HFF-Myc (cell line): ENCODE results near the gene KRTAP5-1.

ENCODE experiments used
- DNase-seq: peaks from one replicate; pipeline ENCODE4 v3.0.0-alpha.2; 2011; ENCODE audit warnings: low read depth; ENCODE audit errors: extremely low read depth
- H3K4me3 ChIP-seq: replicated peaks from 2 replicates; pipeline ENCODE4 v1.5.1; 2011; ENCODE audit warnings: low read depth, mild to moderate bottlenecking, control low read depth, low read length
- CTCF ChIP-seq: IDR thresholded peaks from 2 replicates; pipeline ENCODE4 v1.5.1; 2012; ENCODE audit warnings: mild to moderate bottlenecking, low read depth, low read length, control low read depth; ENCODE audit errors: missing control alignments

Gene KRTAP5-1

GRCh38 chr11:1543606-1544263 lies 41.3 kb downstream of the KRTAP5-1 start:
- DNase-seq, result no peak
- no peak for TF ChIP-seq CTCF
- no peak overlapping the region for H3K4me3 ChIP-seq

GRCh38 chr11:1542267-1542666 lies 42.8 kb downstream of the KRTAP5-1 start:
- TF ChIP-seq CTCF, result no peak
- H3K4me3 ChIP-seq, result no peak overlapping the region
- DNase-seq, result no peak

GRCh38 chr11:1541474-1542204 lies 43.4 kb downstream of the KRTAP5-1 start:
- no peak for DNase-seq
- H3K4me3 ChIP-seq, result no peak overlapping the region
- no peak for TF ChIP-seq CTCF

DNA sequence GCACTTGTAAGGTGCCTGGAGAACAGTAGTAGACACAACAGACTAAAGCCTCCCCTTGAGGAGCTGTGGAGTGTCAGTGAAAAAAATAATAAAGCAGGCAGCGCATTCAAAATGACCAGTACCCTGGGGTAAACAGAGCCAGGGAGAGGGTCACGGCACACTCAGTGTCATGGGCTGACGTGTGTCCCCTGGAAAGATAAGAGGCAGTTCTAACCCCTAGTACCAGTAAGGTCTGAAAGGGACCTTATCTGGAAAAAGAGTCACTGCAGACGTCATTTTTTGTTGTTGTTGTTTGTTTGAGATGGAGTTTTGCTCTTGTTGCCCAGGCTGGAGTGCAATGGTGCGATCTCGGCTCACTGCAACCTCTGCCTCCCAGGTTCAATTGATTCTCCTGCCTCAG lies 45.0 kb downstream of the KRTAP5-1 start:
- TF ChIP-seq CTCF, result no peak
- DNase-seq, result no peak
- no peak overlapping the region for H3K4me3 ChIP-seq

DNA sequence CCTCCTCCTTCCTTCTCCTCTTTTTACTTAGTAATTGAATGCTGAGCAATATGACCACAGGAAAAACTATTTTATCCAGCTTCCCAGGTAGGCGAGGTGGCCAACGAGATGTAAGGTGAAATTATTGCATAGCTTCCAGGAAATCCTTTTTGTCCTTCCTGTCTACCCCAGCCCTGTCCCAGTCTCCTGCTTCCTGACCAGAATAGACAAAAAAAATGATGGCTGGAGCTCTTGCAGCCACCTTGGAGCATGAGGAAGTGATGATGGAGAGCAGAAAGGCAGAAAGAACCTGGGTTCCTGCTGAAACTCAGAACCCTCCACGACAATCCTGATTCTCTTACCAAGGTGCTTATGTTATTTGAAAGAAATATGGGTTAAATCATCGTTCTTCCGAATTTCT lies 46.9 kb downstream of the KRTAP5-1 start:
- no peak for DNase-seq
- TF ChIP-seq CTCF, result no peak
- no peak overlapping the region for H3K4me3 ChIP-seq

- no peak for TF ChIP-seq CTCF
- no peak for DNase-seq
- H3K4me3 ChIP-seq, result no peak overlapping the region
Observed at GRCh38 chr11:1536065-1536843, 48.8 kb downstream of the KRTAP5-1 start.
